A549 (cell line): Measurements from ENCODE around the gene P3H2.

Source experiments
- BCL3 ChIP-seq: fragments of >200 bp; sonication (Bioruptor Twin); formaldehyde crosslinking; IDR thresholded peaks from 3 replicates; pipeline ENCODE4 v1.6.1; 2016
- CEBPB ChIP-seq, 2 experiments: fragments of >200 bp in 1 of 2; sonication (Bioruptor Twin) in 1 of 2; formaldehyde crosslinking in 1 of 2; IDR thresholded peaks; 2 replicates each; pipeline ENCODE4 v1.6.1; 2012 to 2016
- CTCF ChIP-seq: fragments of >200 bp; sonication (Bioruptor Twin); formaldehyde crosslinking; IDR thresholded peaks from 3 replicates; pipeline ENCODE4 v1.5.1; 2016
- FOXS1 ChIP-seq: fragments of 250-450 bp; sonication (Bioruptor Pico); IDR thresholded peaks from 2 replicates; pipeline ENCODE4 v1.5.0; 2020; ENCODE audit warnings: mild to moderate bottlenecking, moderate library complexity
- HDAC2 ChIP-seq: fragments of 200-600 bp; sonication (generic); IDR thresholded peaks from 2 replicates; pipeline ENCODE4 v1.6.1; 2016
- HMGXB4 ChIP-seq: fragments of 250-450 bp; sonication (Bioruptor Pico); IDR thresholded peaks from 2 replicates; pipeline ENCODE4 v1.5.0; 2021; ENCODE audit warnings: mild to moderate bottlenecking, moderate library complexity, borderline replicate concordance
- HOXA7 ChIP-seq: fragments of 250-450 bp; sonication (Bioruptor Pico); IDR thresholded peaks from 2 replicates; pipeline ENCODE4 v1.5.0; 2020; ENCODE audit warnings: mild to moderate bottlenecking, moderate library complexity
- MAX ChIP-seq: IDR thresholded peaks from 2 replicates; pipeline ENCODE4 v1.6.1; 2012
- MAZ ChIP-seq: fragments of 150-350 bp; IDR thresholded peaks from 2 replicates; pipeline ENCODE4 v1.6.1; 2014; ENCODE audit warnings: antibody characterized with exemption, low read depth, low read length, borderline replicate concordance
- PBX3 ChIP-seq: IDR thresholded peaks from 2 replicates; pipeline ENCODE4 v1.6.1; 2012
- PHF8 ChIP-seq: fragments of 200-600 bp; sonication (generic); IDR thresholded peaks from 2 replicates; pipeline ENCODE4 v1.6.1; 2016; ENCODE audit warnings: low read depth, mild to moderate bottlenecking, antibody characterized with exemption, moderate library complexity, borderline replicate concordance
- POLR2A ChIP-seq: IDR thresholded peaks from 2 replicates; pipeline ENCODE4 v1.6.1; 2012; ENCODE audit warnings: mild to moderate bottlenecking, low read length
- RCOR1 ChIP-seq: fragments of 150-350 bp; IDR thresholded peaks from 2 replicates; pipeline ENCODE4 v1.6.1; 2014; ENCODE audit warnings: antibody characterized with exemption, low read length, low read depth

GRCh38 chr3:190169877-190170276 lies 49.2 kb upstream of the P3H2 start:
- TF ChIP-seq CTCF (no peak), BCL3 (no peak), POLR2A (no peak), PHF8 (no peak), CEBPB (IDR thresholded peaks at IDR 0.05) (no peak), PBX3 (no peak), RCOR1 (no peak), HMGXB4 (CRISPR knock-in tag) (no peak), FOXS1 (CRISPR knock-in tag) (no peak), MAX (no peak), HDAC2 (no peak), MAZ (no peak), HOXA7 (CRISPR knock-in tag) (no peak)
